GM19467 (cell line): ENCODE data around the gene WHRN.

ENCODE experiments used
- ATAC-seq: cut with Tn5 transposase; IDR thresholded peaks from one replicate; pipeline ENCODE4 v1.9.1; 2021; ENCODE audit warnings: mild to moderate bottlenecking, moderate library complexity; ENCODE audit not compliant: unreplicated experiment

Gene WHRN

DNA sequence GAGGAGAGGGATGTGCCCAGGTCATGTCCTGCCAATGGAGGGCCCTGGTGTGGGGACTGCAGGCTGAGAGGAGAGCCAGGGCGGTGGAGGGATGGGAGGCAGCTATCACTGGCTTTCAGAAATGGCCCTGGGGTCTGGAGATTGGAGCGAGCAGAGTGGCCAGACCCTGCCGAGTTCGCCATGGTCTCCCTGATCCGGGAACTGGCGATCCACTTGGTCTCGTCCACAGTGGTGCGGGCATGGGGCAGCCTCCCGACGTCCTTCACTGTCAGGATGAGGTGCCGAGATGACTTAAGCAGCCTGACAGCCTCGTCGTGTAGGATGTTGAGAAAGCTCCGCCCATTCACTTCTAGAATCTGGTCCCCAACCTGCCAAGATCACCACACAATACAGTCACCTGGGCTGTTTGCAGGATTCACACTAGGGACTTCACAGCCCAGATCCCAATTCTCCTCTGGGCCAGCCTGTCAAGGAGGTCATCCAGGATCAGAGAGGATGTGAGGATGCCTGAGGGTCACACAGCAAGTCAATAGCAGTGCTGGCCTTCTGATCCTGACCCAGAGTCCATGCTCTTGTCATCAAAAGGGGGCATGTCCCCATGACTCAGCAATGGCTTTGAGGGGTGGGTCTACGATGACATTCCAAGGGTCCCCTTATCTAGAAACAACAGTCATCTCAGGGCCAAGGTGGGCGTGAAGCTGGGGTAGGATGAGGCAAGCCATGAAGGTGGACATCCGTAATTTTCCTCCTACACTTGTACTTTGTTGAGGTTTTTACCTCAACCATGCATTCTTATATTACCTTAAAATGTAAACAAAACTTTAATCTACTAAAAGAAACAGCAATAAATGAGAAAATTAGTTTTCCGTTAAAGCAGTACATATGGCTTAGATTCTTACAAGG lies 79.0 kb downstream of the WHRN start:
- ATAC-seq: no peak

DNA sequence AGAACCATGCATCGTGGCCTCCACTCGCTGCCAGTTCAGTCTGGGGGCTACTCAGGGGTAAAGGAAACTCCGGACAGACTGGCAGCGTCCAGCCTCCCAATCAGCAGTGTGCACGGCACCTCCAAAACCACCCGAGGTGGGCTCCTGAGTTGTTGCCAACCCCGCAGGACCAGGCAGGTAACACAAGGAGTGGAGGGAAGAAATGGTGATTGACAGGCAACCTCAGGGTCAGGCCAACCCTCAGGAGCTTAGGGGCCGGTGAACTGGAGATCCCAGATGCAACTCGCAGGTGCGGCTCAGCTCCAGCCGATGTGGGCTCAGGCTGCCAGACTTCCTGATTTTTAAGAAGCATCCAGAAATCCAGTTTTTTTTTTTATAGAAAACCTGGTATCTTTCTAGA lies 80.1 kb downstream of the WHRN start:
- no peak for ATAC-seq

DNA sequence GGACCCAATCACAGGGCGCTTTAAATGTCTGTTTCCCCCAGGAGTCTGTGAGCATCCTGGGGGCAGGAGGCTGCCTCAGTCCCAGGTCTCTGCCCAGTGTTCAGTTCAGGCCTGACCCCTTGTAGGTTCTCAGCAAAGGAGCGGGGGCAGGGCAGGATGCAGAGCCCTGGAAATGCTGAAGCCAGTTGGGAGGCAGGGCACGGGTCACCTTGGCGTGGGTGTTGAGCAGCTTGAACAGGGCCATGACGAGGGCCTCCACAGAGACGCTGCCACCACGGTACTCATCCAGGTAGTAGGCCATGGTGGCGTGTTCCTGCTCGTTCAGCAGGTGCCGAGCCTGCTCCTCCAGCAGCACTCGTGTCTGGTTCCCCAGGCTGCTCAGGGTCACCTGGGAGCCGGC lies 81.1 kb downstream of the WHRN start:
- ATAC-seq: no peak

DNA sequence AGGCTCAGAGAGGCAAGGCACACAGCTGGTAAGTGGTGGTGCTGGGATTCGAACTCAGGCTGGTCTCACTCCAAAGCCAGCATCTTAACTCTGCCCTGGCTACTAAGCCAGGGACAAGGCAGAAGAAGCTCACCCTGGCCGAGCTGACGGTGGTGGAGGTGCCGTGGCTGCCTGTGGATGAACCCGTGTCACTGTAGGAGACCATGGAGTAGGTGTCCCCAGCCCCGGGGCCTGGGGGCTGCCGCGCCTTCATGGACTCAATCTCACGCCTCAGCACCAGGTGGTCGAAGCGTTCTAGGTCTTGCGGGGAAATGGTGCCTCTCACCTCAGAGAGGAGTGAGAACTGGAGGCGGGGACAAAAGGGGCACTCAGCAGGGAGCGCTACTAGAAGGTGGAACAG lies 82.1 kb downstream of the WHRN start:
- no peak for ATAC-seq

DNA sequence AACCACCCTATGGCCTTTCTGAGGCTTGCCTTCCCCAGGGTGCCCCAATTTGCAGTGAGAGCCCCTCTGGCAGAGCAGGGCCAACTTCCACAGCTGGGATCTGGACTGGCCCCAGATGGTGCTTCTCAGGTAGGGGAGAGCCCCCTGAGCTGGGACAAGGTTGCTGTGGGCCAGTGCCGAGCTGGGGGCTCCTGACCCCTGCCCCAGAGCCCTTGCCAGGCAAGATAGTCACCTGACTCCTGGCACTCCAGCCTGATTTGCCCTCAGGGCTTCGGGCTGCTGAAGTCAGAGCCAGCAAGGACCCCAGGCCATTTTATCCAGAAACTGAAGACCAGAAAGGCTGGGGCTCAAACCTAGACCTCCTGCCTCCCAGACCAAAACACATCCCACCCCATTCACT lies 84.1 kb downstream of the WHRN start:
- ATAC-seq: no peak

DNA sequence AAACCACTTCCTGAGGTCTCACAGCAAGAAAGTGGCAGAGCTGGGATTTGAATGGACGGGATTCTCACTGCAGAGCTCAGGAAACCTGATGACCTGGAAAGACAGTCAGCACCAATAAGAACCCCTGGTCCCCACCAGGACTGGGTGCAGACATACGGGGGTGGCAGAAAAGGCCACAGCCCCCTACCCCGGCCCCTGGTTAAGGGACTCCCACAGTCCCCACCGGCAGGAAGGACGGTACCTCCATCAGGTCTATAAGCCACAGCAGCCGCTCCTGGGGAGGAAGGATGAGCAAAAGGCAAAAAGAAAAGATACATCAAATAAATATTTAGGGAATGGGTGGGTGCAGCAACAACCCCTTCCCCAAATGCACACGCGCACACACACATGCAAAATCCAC lies 85.5 kb downstream of the WHRN start:
- ATAC-seq: no peak

DNA sequence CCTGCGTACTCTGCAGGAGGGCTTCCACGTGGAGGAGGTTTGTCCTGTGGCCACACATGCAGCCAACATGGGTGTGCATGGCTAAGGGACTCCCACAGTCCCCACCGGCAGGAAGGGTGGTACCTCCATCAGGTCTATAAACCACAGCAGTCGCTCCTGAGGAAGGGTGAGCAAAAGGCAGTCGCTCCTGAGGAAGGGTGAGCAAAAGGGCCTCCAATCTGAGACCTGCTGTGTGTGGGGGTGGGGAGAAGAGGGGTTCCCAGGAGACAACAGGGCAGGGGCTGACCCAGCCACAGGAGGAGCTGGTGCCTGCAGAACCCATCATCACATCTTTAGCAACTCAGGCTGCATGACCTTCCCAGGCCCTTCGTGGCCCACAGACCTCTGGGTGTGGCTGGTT lies 87.2 kb downstream of the WHRN start:
- ATAC-seq: no peak

DNA sequence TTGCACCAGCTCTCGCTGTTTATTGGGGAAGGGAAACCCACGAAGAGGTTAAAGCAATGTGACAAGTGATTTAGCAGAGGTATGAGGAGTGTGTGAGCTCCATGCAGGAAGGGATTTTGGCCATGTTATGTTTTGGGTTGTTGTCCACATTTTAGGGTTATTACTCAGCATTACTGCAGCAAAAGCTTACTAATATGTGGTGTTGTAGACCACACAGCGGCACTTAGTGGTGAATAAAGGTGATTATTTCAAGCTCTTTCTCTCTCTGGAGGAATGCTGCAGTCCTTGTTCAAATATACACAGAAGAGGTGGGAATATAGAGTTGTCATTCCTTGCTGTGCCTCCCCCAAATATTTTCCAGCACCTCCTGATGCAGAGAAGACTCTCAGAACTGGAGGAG lies 87.8 kb downstream of the WHRN start:
- no peak for ATAC-seq

DNA sequence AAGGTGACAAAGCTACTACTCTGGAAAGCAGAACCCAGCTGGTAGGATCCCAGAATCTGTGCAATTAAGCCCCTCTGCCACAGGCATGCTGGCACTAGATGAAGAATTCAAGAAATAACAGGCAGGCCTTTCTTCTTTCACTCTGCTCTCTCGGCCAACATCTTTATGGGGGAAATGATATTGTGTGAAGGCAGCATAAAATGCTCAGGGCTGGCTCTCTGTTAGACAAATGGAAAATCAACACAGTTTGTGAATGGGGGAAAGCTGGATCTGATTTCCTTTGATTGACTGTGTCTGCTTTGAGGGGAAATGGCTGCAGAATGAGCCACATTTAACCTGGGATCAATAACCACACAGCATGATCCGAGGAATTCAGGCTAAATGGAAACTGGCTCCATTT lies 88.4 kb downstream of the WHRN start:
- no peak for ATAC-seq

DNA sequence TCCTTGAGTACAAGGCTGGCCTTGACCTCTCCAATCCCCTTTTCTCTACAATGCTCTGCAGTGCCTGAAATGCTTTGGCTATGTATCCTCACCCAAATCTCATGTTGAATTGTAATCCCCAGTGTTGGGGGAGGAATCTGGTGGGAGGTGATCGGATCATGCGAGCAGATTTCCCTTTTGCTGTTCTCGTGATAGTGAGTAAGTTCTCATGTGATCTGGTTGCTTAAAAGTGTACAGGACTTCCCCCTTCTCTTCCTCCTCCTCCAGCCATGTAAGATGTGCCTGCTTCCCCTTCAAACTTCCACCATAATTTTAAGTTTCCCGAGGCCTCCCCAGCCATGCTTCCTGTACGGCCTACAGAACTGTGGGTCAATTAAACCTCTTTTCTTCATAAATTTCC lies 89.0 kb downstream of the WHRN start:
- ATAC-seq: no peak

DNA sequence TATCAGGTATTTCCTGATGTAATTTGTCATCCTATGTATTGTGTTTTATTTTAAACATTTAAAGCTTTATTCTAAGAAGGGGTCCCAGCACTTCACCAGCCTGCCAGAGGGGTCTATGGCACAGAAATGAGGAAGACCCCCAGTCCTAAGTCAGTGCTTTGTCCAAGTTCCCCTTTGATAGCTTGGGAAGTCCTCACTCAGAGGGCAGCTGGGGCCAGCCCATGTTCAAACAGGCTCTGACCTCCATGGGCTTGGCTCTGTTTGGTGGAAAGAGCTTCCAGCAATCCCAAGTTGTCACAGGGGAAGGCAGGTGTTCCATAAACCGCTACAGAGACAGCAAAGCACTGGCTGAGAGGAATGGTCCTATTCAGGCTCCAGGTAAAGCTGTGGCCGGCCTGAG lies 90.9 kb downstream of the WHRN start:
- ATAC-seq: no peak

DNA sequence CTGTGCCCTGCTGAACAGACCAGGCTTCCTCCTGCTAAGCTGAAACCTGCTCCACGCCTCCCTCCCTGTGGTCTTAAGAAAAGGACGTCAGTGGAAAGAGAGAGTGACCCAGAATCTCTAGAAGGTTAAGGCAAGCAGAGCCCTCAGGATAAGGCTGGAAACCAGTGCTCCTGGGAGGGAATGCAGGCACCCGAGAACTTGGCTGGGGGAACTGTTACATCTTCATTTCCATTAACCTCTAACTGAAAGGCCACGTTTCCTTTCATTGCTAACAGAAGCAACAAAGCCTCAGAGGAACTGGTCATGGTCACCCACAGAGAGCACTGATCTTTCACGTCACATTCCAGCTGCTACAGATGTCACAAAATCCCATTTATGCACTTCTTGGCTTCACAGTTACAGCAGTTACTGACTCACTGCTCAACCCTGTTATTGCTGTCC lies 91.4 kb downstream of the WHRN start:
- no peak for ATAC-seq

DNA sequence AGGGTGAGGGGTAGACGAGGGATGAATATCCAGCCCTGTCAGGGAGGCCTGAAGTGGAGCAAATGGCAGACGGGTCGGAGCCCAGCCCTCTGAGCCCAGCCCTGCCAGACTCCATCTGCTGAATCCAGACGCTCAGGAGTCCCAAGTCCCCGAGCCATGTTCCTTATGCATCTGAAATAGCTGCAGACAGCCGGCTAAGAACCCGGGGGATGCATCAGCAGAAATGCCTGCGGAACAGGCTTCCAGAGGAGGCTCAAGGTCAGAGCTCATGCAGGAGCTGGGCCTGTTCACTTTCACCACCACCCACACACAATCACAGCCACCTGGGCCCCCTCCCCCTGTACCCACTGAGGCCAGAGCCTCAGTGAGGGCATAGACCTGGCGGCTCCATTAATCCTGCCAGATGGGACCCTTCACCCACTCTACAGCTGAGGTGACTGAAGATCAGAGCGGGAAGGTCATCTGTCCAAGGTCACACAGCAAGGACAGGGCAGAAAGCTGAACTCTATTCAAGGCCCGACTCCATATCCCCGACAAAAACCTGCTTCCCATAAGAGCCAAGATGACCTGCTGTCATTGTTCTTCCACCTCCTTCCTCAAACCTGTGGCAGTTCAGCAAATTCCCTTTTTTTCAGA lies 93.1 kb downstream of the WHRN start:
- ATAC-seq: no peak

DNA sequence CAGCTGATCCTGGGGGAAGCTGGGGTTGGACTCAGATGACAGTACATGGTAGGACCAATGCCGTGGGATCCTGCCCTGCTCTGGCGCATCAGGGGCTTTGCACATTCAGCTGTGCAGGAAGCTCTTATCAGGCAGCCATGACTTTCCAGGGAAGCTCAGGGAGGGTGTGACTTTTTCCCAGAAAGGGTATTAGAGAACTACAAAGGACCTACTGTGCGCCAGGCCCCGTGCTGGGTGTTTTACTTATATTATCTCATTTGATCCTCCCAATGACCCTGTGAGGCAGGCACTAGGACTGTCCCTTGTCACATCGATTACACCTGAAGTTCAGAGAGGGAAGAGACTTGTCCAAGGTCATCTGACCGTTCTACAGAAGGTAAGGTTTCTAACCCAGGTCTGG lies 93.8 kb downstream of the WHRN start:
- ATAC-seq: no peak

DNA sequence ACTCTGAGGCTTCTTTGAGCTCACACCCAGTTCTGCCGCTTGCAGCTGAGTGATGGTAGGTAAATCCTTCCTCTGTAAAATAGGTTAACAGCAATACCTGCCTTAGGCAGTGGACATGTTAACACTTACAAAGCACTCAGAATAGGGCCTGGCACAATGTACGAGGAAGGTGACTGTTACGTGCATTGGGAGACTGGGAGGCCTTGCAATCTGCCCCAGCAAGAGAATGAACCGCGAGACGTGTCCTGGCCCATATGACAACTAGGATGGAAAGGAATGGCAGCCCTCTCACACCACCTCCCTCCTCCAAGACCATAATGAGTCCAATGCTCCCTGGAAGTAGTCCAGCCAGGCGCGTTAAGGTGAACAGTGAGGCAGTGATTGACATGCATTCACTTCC lies 94.4 kb downstream of the WHRN start:
- no peak for ATAC-seq

DNA sequence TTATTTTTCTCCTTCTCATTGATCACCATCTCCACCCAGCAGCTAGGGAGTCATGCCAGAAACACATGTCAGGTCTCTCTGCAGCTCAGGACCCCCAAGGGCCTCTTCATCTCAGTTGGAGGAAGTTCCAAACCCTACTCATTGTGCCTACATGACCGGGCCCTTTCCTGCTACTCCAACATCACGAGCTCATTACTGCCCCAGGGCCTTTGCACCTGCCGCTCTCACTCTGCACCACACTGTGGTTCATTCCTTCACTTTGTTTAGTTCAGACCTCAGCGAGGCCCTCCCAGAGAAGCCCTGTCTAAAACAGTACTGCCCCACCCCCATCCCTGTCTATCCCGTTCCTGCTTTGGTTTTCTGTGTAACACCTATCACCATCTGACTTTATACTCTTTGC lies 95.4 kb downstream of the WHRN start:
- ATAC-seq: no peak

DNA sequence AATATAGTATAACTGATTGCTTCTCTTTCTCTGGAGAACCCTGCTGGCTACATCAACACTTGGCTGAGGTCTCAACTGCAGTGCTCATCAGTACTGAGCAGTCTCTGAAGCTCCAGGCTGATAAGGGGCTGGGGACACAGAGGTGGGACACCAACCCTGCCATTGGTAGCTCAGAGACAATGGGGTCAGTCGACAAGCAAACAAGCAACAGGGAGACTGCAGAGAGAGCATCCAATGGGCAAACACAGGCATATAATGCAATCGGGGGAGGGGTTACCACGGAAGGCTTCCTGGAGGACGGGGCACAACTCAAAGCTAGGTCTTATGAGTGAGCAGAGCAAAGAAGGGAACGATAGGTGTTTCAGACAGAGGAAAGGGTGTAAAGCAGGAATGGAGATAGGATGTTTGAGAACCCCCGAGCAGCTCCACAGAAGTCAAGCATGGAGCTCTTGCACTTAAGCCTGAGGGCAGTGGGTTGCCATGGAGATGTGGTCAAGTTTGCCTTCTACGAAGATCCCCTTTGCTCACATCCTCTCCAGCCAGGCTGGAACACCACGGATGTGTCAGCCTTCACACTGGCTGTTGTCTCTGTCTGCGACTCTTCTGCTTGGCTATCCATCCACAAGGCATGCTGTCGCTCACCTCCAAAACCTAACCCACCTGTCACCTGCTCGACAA lies 96.0 kb downstream of the WHRN start:
- no peak for ATAC-seq

DNA sequence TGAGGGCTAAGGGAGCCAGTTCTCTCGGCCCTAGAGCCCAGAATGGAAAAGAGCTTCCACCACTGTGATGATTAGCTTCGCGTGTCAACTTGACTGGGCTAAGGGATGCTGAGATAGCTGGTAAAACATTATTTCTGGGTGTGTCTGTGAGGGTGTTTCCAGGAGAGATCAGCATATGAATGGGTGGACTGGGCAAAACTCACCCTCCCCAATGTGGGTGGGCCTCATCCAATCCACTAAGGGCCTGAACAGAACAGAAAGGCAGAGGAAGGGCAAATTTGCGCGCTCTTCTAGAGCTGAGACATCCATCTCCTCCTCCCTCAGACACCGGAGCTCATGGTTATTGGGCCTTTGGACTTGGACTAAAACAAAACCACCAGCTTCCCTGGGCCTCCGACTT lies 96.6 kb downstream of the WHRN start:
- no peak for ATAC-seq

DNA sequence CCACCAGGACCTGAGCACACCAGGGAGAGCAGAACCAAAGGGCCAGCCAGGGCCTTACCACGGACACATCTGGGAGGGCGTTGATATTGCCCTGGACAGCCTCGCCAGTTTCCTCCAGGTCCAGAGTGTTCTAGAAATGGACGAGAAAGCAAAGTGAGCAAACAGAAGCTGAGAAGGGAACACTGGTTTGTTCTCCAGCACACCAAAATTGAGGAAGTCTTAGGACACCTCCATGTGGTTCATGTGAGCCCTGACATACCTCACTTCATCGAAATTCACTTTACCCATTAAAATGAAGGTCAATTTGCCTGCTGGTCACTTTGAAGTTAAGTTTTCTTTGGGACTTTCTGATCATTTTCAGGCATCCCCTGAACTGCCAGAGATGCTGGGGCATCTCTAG lies 97.4 kb downstream of the WHRN start:
- no peak for ATAC-seq

DNA sequence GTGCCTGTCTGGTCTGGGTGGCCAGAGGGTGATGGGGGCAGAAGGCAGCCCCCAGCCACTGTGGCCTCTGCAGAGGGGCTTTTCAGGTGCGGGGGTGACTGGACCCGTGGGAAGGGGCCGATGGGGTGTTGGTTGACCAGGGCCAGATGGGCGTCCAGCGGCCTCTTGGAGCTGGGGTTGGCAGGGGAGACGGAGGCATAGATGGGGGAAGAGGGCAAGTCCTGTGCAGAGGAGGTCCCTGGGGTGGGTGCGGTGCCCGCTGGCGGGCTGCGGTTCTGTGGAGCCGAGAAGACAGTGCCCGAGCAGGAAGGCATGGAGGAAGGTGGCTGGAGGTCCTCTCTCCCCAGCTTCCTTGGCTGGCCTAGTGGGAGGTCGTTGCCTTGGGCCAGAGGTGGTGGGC lies 98.8 kb downstream of the WHRN start:
- ATAC-seq: no peak

DNA sequence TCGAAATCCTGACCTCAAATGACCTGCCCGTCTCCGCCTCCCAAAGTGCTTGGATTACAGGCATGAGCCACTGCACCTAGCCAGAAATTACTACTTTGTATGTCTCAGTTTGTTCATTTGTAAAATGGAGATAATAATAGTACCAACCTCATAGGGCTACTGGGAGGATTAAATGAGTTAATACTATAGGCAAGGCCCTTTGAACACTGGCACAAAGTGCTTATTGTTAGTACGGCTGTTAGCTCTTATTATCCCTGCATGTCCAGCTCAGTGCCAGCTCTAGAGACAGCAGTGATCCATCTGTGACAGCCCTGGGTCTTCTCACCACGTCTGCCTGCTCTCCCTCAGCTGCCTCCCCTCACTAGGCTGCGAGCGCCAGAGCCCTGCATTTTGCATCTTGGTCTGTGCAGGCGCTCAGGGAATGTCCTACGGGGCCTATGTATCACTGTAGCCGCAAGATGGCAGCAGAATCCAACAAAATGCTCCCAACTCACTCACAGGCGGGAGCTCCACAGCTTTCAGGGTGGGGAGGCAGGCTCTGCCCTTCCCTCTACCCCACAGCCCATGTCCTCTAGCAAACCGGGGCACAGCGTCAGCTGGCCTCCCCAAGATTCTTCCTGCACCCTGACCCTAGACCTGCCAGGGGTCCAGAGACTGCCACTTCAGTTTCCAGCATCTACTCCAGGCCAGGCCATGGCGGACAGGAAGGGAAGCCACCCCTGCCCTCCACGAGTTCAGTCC lies 99.8 kb downstream of the WHRN start:
- ATAC-seq: peak; percentile 78
